Umbilical cord (tissue), 2 donors: Measurements from ENCODE around the gene GNPNAT1. TPM values are rescaled to one million over a fixed set of nuclear protein-coding genes. Genes with fewer than 3 reads are reported as not detected.
"Not testable (repeated sequence)": the region's sequence is repeated elsewhere in the genome, so short reads cannot be mapped to it uniquely, and the experiment has no call there.

Experiments
- DNase-seq: peaks from one replicate; pipeline ENCODE4 v3.0.0-alpha.2; 2015; ENCODE audit warnings: low spot score
- total RNA-seq: library from RNA; depleted of rRNA; stranded (reverse); fragments of >200 nt; gene quantifications from one replicate; pipeline ENCODE4 v1.2.3, GENCODE V29; 2014; ENCODE audit warnings: low replicate concordance; ENCODE audit not compliant: insufficient read depth

Gene GNPNAT1
- total RNA-seq, 1 donor from 2014 or later: 13.7 TPM

DNA sequence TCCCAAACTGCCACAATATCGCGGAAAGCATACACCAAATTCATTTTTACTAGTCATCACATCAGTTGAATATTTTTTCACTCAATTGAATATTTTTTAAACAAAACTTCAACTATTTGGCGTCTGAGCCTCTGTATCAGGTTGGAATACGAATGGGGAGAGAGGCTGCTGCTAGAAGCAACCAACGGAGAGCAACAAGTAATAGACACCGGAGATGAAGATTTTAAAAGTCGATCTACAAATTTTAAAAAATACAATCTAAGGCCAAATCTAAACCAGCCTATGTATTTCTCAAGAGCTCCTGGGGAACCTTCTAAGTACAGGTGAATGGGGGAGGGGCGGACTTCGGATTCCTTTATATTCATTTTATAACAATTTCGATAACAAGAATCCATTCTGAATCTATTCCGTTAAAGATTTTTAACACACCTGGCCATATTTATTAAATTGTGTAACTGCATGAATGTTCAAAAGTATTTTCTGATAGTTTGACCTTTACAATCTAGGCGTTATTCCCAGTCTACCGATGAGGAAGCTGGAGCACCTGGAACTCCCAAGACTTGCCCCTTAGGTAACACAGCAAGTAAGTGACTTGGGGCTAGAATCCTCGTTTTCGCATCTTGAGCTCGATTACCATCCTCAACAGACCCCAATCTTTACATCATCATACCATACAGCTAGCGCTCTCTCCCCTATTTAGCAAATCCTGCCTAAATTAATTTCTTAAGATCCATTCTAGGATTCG, 1.2 kb downstream of the GNPNAT1 start:
- DNase-seq: no peak

DNA sequence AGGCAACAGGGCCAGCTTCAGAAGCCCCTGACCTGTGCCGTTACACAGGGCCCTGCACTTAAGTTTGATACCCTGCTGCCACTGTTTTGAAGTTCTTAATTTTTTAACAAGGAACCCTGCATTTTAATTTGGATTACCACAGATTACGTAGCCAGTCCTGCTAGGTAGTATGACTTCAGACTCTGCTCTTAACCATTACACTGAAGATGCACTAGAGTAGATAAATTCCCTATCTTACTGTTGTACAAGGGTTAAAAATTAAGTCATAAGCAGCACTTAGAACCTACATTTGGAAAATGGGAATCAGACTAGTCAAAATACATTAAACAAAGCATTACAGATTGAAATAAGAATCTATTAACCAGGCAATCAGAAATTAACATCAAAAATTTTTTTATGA, 2.3 kb downstream of the GNPNAT1 start:
- no peak for DNase-seq

DNA sequence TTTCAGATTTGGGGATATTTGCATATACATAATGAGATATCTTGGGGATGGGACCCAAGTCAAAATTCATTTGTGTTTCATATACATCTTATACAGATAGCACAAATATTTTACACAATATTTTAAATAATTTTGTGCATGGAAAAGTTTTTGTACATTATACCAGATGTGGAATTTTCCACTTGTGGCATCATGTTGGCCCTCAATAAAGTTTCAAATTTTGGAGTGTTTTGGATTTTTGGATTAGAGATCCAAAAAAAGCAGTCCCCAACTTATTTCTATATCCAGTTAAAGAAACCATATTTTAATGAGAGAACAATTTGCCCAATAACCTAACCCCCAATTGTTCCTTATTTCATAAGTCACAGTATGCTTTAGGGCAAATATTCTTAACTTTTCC, 4.5 kb downstream of the GNPNAT1 start:
- DNase-seq: no peak

DNA sequence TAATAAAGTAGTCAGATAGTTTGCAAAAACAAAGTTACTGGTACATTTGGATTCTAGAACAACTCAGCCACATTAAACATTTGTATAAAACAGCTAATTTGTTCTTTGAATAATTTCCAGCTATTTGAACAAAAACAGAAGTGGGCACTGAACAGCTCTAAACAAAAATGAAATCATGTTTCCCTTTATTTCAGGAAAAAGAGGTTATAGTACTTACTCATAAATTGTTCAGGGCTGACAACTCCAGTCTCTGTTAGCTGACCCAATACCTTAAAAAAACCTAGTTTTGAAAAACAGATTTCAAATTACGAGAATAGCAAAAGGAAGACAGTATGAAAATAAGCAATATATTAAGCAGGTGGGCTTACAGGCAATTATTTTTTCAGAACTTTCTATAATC, 8.2 kb downstream of the GNPNAT1 start:
- no peak for DNase-seq

DNA sequence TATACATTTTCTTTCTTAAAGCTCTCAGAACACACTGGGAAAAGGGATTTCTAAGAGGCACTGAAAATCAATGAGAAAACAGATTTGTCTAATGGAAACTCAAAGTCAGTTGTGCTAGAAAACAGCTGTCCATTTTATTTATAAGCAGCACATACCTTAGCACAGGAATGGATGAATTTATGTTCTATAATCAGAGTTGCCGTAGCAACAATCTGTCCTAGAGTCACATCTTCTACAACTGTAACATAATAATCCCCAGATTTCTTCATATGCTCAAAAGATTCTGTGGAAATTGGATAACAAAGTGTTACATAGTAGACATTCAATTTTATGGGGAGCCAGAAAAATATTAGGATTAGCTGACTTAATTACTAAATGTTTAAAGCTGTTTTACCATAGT, 9.8 kb downstream of the GNPNAT1 start:
- no peak for DNase-seq

DNA sequence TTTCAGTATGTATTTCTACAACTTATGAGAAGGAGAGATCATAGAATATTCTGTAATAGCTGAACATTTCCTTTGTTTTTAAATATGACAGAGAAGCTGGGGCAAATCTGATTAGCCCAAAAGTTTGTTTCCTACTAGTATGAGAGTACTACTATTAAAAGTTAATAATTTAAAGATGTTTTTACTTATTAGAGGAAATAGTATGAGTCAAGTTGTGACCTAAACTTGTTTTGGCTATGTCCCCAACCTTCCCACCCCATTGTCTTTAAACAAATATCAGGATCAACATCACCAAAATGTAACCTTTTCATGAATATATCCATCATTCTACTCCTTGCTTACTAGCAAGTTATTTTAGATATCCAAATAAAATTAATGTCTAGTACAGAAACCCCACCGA, 10.5 kb downstream of the GNPNAT1 start:
- DNase-seq: no peak

DNA sequence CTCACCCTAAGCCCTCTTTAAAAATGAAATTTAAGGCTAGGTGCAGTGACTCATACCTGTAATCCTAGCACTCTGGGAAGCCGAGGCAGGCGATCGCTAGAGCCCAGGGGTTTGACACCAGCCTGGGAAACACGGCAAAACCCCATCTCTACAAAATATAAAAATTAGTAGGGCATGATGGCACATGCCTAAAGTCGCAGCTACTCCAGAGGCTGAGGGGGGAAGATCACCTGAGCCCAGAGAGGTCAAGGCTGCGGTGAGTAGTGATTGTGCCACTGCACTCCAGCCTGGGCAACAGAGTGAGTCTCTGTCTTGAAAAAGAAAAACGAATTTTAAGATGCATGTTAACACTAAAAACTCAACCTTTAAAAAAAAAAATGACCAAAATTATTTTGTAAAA, 12.7 kb downstream of the GNPNAT1 start:
- DNase-seq: no peak

DNA sequence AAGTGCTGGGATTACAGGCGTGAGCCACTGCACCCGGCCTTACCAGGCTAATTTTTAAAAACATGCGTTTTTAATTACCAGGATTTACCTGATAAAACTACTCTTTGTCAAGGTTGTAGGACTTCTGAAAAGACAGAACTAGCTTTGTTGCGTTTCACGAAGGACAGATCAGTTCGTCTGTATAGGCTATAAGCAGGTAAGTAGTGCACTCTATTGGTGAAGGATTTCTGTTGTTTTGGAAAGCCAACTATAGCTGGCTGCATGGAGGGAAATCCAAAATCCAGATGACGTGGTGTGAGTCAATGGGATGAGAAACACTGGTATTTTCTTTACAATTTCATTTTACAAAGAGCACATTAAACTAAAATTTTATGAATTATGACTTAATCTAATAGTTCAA, 14.6 kb downstream of the GNPNAT1 start:
- DNase-seq: no peak

DNA sequence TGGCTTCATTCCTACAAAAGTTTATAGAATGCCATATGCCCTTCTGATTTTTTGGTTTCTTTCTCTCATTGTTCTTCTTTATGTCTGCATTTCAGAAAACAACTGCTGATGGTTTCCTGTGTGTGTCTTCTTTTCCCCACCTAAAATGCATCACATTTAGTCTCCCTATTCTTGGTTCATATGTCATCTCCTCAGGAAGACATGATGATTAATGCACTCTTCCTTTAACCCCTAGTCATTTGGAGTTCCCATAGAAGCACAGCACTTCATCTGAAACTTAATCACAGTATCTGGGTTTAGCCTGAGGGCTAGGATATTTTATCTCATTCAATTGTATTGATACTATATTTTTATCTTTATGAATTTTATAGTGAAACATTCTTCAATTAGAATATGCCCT, 21.5 kb downstream of the GNPNAT1 start:
- no peak for DNase-seq

DNA sequence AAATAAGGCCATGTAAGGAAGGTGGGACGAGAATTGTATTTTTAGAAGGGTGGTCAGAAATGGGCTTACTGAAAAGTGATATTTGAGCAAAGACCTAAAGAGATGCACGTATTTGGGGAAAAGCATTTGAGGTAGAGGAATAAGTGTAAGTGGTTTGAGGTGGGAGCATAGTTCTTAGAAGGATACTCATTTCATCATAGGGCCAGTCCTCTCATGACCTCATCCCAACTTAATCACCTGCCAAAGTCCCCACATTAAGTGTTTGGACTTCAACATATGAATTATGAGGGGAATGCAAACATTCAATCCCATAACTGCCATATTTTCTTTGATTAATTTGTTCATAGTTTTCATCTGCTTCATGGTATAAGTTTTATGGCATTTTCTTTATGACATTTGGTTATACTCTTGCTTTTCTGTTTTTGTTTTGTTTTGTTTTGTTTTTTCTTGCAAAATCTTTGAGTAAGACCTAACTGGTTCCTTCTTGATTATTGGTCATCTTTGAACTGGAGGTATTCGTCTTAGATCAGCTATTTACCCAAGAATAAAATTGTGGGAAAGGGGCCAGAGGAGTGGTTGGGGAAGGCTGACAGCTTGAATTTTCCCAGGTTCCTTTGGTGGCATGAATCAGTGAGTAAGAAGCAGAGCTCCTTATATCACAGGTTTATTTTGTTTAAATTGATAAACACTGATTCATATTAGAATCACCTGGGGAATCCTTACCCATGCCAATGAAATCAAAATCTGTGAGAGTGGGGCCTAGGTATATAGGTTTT, 24.2 kb downstream of the GNPNAT1 start:
- DNase-seq: no peak

DNA sequence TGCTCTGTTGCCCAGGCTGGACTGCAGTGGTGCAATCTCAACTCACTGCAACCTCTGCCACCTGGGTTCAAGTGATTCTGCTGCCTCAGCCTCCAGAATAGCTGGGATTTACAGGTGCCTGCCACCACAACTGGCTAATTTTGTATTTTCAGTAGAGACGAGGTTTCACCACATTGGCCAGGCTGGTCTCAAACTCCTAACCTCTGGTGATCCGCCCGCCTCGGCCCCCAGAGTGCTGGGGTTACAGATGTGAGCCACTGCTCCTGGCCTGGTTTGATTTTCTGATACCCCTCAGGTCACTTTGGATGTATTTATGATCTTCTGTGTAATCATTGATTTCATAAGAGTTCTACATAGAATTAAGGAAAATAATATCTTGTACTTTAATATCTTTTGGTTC, 28.5 kb downstream of the GNPNAT1 start:
- DNase-seq: not testable (repeated sequence)

DNA sequence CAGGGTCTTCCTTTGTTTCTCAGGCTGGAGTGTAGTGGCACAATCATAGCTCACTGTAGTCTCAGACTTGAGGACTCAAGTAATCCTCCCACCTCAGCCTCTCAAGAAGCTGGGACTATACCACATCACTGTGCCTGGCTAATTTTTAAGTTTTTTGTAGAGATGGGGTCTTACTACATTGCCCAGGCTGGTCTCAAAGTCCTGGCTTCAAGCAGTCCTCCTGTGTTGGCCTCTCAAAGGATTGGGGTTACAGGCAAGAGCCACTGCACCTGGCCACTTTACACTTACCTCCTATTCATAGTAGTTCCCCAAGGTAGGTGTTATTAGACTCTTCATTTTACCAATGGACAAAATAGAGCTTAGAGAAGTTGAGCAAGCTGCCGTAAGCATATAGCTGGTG, 32.3 kb downstream of the GNPNAT1 start:
- no peak for DNase-seq

DNA sequence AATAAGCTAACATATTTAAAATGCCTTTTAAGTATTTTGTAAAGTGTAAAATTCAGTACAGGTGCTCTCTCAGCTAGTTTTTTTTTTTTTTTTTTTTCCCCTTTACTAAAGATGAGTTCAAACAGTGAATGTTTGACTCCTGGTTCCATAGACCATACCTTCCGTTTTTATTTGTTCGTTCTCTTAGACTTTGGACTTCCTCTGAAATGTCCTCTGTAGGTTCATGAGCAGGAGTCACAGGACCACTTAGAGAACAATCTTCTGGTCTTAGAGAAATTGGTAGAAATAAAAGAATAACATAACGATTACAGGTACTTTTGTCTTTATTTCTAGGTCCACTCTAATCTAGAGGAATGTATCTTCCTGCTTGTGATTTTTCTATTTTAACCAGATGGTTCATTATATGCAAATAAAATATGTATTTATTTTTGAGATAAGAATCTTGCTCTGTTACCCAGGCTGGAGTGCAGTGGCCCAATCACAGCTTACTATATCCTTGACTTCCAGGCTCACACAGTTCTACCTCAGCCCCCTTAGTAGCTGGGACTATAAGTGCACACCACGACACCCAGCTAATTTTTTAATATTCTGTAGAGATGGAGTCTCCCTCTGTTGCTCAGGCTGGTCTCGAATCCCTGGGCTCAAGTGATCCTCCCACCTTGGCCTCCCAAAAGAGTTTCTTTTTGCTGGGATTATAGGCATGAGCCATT, 35.6 kb downstream of the GNPNAT1 start:
- DNase-seq: no peak

DNA sequence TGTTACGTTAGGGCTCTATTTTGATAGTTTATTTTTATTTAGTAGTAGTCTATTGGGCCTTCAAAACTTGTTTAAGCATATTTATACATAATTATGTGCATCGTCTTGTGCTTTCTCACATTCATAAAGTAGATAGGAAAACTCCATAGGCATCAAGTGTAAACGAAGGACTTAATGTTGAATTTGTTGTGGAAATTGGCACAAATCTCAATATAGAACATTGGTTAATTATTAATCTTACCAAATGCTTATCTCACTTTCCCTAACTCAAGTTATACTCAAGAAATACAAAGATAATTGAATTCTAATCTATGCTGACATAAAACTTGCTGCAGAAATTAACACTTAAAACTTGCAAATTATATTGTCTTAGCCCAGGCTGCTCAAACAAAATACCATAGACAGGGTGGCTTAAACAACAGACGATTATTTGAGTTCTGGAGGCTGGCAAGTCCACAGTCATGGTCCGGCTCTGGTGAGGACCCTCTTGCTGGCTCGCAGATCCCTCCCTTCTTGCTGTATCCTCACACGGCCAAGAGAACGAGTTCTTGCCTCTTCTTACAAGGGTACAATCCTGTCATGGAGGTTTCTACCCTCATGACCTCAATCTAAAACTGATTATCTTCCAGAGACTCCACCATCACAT, 42.6 kb downstream of the GNPNAT1 start:
- DNase-seq: no peak

DNA sequence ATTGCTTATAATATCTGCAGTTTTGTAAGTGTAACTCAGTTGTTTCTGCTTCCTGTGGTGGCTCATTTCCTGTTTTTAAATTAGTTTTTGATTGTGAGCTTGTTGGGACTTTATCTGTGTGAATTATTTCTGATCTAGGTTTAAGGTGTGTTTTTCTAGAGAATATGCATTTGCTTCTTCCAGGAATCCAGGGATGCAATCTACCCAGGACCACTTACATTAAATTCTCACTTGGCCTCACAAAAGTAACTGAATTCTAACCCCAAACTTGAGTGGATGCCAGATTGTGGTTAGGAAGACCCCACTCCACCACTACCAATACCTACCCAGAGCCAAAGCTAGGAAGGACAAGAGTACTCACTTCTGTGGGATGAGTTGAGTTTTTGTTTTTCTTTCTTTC, 49.5 kb downstream of the GNPNAT1 start:
- no peak for DNase-seq

DNA sequence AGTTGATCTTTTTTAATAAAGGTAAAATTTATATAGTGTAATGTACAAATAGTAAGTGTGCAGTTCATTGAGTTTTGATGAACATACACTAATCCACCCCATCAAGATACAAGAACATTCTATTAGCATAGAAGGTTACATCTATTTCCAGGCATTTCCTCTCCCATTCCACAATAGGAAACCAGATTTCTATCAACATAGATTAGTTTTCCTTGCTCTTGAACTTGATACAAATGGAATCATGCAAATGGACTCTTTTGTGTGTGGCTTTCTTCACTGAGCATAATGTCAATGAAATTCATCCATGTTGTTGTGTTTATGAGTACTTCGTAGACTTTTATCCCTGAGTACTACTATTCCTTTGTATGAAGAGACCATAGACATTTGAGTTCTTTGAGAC, 50.7 kb downstream of the GNPNAT1 start:
- DNase-seq: no peak

DNA sequence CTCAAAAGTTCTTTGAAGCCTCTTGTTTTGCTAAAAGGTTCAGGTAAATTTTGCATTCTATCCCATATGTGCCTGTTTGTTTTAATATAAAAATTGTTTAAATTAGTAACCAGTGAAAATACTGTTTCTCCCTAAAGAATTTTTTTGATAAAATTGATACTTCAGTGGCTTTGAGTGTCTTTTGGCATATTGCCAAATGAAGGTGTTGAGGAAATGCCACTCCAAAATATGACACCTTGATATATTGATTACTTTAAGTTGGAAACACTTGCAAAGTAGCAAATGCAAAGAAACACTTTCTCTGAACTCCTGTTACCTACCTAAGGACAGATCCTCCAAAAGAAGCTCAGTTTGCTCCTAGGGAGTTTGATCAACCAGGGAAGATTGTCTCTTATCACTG, 53.0 kb downstream of the GNPNAT1 start:
- DNase-seq: no peak

DNA sequence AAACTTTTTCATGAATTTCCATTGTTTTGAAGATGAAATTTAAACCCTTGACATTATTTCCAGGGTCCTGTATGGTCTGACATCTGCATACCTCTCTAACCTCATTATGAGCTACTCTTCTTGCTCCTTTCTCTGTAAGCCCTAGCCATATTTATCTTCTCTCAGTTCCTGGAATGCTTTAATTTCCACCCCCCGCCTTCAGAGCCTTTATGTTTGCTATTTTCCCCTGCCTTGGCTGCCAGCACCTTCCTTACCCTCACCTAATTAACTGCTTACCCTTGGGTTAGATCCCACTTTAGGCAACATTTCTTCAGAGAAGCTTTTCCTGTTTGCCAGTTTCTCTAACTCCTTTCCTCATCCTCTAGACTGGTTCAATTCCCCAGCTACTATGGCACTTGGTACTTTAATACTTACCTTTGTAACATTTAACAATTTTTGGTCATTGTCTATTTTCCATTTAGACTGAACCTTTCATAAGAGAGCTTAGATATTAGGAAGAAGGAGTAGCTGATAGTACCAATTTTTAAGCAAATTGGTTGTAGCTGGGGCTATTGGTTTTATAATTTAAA, 55.4 kb downstream of the GNPNAT1 start:
- DNase-seq: no peak

DNA sequence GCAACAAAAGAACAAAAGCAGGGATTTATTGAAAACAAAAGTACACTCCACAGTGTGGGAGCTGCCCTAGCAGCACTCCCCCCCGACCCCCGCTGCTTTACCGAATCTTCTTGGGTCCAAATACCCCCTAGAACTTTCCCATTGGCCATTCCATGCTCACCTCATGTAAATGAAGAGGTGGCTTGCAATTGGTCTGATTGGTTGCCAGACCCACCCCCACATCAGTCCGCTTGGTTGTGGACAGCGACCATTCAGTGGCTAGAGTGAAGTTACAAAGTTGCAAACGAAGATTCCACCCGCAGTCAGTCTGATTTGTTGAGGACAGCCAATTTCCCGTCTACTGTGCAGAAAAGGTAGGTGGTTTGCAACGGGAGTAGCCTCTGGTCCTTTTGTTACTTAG, 57.6 kb downstream of the GNPNAT1 start:
- no peak for DNase-seq

DNA sequence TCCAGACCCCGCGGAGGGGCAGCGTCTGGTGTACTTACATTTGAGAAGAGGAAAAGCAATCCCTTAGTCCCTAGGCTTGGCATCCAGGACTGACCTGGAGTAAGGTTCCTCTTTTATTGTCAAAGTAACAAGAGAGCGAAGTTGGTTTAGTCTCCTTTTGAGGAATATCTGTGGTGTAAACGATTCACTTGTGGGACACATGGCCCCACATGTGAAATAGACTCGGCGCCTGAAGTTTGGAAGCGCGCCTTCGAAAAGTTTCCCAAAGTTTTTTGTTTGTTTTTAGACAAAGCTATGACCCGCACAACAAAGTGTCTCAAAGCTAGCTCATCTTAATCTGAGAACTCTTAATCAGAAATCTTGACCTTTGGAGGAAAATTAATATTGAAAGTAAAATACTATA, 60.7 kb downstream of the GNPNAT1 start:
- DNase-seq: peak; percentile 42

DNA sequence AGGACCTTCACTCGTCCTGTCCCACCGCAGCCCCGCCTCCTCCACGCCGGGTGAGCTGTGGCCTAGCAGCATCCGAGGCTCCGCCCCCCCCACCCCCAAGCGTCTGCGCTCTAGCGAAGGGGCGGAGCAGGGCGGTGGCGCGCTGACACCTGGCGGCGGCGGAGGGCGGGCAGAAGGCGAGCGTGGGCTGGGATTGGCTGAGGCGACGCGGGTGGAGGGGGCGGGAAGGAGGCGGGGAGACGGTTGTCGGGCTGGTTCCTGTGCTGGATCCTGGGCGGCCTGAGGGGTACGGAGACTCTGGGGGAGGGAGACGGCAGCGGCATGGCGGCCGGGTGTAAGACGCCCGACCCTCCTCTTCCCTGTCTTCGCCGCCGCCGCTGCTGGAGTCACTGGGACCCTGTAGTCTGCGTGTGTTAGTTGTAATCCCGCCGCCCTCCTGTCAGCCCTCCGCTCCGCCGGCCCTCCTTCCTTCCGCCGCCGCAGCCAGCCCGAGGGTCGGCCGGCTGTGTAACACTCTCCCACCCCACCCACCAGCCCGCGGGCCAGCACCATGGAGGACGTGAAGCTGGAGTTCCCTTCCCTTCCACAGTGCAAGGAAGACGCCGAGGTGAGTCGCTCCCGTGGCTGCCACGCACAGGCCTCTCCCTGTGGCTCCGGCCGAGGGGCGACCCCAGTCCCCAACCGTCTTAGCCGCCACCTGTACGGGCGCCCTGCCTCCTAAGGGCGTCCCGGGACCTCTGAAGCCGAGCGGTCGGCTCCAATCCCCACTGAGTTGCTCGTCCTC, 61.3 kb downstream of the GNPNAT1 start, which contains the start of gene STYX:
Gene STYX (plus strand): TSS at position 242 of the 784 bp plus-strand sequence. CDS start 309 bp downstream, at position 551.
- DNase-seq: peak; percentile 99
